ENCODE data around the gene PDE2A.

- no peak for TF ChIP-seq POLR2AphosphoS5 (IDR thresholded peaks at IDR 0.05; ENCODE audit: borderline replicate concordance, low read depth, low read length)
- TF ChIP-seq EZH2 (IDR thresholded peaks at IDR 0.05): no peak
- TF ChIP-seq FOXP2 (optimal IDR thresholded peaks at IDR 0.05; ENCODE audit: control extremely low read depth, extremely low read length, insufficient read depth): no peak
Measured at GRCh38 chr11:72578051-72578450, 96.2 kb downstream of the PDE2A start.
